Body of pancreas (tissue), 4 donors: ENCODE measurements around the gene HSF2. TPM values are rescaled to one million over a fixed set of nuclear protein-coding genes. Genes with fewer than 3 reads are reported as not detected.

Experiments used
- ATAC-seq: fragments of 150-250 bp; one replicate; pipeline ENCODE4 v1.9.1; 2016
- DNase-seq, 4 donors: peaks; one replicate each; pipeline ENCODE4 v3.0.0-alpha.2; 2019
- H3K27ac ChIP-seq, 4 donors: fragments of 200-600 bp; sonication (generic); 1 replicate in 3 of 4; 2 replicates in 1 of 4; pipeline versions ENCODE4 v1.5.1 to v1.6.1; 2016 to 2019; ENCODE audit warnings: mild to moderate bottlenecking in 1 of 4, mixed read lengths in 1 of 4, moderate library complexity in 1 of 4
- H3K27me3 ChIP-seq, 2 donors: fragments of 200-600 bp; sonication (generic); one replicate each; pipeline ENCODE4 v1.6.0; 2016; ENCODE audit warnings: mild to moderate bottlenecking in 1 of 2
- H3K36me3 ChIP-seq, 2 donors: fragments of 200-600 bp; sonication (generic); replicated peaks in 1 of 2; 2 replicates each; pipeline ENCODE4 v1.5.1; 2016; ENCODE audit warnings: low read depth in 2 of 2; ENCODE audit not compliant: insufficient read depth in 1 of 2
- H3K4me1 ChIP-seq: fragments of 200-600 bp; sonication (generic); one replicate; pipeline ENCODE4 v1.6.0; 2016
- H3K4me3 ChIP-seq, 2 donors: fragments of 200-600 bp; sonication (generic); 1 replicate in 1 of 2; 2 replicates in 1 of 2; pipeline ENCODE4 v1.5.1; 2016 to 2019
- H3K9me3 ChIP-seq, 3 donors: fragments of 200-600 bp; sonication (generic); 1 replicate in 2 of 3; 2 replicates in 1 of 3; pipeline ENCODE4 v1.5.1; 2016
- POLR2A ChIP-seq, 3 donors: fragments of 450-650 bp; IDR thresholded peaks; one replicate each; pipeline ENCODE4 v1.6.1; 2016; ENCODE audit warnings: antibody characterized with exemption in 3 of 3, mild to moderate bottlenecking in 2 of 3
- WGBS, 2 donors: methylation state at CpG; one replicate each; pipeline ENCODE4 v1.1.5; 2017; 5-methylcytosine and 5-hydroxymethylcytosine counted together
- intact Hi-C: fragments of 100-400 bp; cut with DNase I; formaldehyde crosslinking; loops from one replicate; pipeline ENCODE4 v1.15.1; 2023
- total RNA-seq, 2 donors: library from RNA; depleted of rRNA; stranded (reverse); fragments of >200 nt; gene quantifications; one replicate each; pipeline ENCODE4 v1.1.0, GENCODE V29; 2016
- TF ChIP-seq, protein P1 (sequence below), 7 experiments: fragments of 450-650 bp in 4 of 7; fragments of 200-600 bp in 3 of 7; sonication (generic) in 3 of 7; IDR thresholded peaks; one replicate each; pipeline ENCODE4 v1.5.1; 2016 to 2019; ENCODE audit warnings: antibody characterized with exemption in 7 of 7

HSF2 gene, protein sequence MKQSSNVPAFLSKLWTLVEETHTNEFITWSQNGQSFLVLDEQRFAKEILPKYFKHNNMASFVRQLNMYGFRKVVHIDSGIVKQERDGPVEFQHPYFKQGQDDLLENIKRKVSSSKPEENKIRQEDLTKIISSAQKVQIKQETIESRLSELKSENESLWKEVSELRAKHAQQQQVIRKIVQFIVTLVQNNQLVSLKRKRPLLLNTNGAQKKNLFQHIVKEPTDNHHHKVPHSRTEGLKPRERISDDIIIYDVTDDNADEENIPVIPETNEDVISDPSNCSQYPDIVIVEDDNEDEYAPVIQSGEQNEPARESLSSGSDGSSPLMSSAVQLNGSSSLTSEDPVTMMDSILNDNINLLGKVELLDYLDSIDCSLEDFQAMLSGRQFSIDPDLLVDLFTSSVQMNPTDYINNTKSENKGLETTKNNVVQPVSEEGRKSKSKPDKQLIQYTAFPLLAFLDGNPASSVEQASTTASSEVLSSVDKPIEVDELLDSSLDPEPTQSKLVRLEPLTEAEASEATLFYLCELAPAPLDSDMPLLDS
- 1 to 10 TPM; 3.3 to 7.8 TPM for total RNA-seq

DNA sequence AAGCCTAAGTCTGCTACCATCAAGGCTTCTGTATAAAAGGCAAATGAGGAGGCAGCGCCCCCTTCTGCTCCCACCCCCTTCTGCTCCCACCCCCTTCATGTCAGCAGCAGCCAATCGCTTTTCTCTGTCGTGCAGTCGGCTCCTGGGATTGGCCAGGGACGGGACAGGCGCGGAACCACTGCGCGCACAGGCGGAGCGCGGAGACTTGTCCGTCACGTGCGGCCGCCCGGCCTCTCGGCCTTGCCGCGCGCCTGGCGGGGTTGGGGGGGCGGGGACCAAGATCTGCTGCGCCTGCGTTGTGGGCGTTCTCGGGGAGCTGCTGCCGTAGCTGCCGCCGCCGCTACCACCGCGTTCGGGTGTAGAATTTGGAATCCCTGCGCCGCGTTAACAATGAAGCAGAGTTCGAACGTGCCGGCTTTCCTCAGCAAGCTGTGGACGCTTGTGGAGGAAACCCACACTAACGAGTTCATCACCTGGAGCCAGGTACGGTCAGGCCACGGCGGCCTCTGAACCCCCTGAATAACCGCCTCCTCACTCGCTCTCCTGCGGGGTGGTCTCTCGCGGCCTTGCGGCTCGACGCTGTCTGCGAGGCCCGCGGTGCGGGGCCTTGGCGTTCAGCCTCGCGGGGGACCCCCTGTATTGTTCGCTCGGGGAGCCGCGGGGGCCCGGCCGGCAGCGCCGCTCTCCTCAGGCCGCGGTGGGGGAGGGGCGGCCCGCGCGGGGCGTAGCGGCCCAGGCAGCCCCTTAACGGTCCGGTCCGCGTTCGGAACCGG lies at the start of gene HSF2:
Gene HSF2 (plus strand): TSS at position 305 of the 773 bp plus-strand sequence. CDS start 86 bp downstream, at position 391.
- intact Hi-C loops: no loop called here
- peak in 2 of 3 donors; percentile 56 to 67 for TF ChIP-seq POLR2A (IDR thresholded peaks at IDR 0.05)
- TF ChIP-seq, protein P1, sequence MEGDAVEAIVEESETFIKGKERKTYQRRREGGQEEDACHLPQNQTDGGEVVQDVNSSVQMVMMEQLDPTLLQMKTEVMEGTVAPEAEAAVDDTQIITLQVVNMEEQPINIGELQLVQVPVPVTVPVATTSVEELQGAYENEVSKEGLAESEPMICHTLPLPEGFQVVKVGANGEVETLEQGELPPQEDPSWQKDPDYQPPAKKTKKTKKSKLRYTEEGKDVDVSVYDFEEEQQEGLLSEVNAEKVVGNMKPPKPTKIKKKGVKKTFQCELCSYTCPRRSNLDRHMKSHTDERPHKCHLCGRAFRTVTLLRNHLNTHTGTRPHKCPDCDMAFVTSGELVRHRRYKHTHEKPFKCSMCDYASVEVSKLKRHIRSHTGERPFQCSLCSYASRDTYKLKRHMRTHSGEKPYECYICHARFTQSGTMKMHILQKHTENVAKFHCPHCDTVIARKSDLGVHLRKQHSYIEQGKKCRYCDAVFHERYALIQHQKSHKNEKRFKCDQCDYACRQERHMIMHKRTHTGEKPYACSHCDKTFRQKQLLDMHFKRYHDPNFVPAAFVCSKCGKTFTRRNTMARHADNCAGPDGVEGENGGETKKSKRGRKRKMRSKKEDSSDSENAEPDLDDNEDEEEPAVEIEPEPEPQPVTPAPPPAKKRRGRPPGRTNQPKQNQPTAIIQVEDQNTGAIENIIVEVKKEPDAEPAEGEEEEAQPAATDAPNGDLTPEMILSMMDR (IDR thresholded peaks at IDR 0.05): peak; percentile 14 to 41 (median 29)

DNA sequence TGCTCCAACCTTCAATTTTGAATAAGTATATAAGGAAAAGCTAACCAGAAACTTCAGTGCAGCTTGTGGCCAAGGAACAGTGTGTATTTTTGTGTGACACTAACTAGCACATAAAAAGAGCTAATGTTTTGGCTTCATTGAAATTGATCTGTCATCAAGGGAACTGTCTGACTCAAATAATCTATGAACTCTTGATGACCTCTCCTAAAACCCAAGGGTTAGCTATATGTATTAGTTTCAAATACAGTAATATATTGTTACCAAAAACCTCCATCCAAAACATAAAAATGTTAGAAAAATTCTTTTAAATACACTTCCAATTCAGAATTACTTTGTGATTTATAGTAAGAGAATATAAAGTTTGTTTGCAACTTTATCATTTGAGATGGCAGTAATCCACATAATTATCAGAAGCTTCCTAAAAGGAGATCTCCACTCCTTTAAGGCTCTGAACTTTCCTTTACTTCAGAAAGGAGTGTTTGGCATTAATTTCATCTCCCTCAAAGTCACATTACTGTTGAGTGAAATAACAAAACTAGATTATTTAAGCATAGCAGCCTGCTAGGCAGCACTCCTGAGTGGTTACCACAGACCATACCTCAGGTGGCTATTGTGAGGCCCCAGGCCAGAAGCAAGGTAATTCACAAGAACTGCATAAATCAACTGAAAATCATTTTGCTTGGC lies 46.3 kb upstream of the HSF2 start:
- Histone ChIP-seq H3K4me1 (no peaks in the 10 kb centered on the region), H3K27me3 (no peaks in the 10 kb centered on the region), H3K9me3 (no peaks in the 10 kb centered on the region), H3K4me3 (no peak overlapping the region), H3K36me3 (no peaks in the 10 kb centered on the region), H3K27ac (no peak overlapping the region)
- DNase-seq: no peak
- ATAC-seq: no peak
- TF ChIP-seq, protein P1 (IDR thresholded peaks at IDR 0.05): no peak
- no peak for TF ChIP-seq POLR2A (IDR thresholded peaks at IDR 0.05)
- intact Hi-C loops: no loop called here

More for the DNA sequence above, at the start of gene HSF2:
- 0 to 1% methylated on average over 2 to 73 of the region's 82 CpGs for WGBS, 2 donors
- Histone ChIP-seq H3K4me3 (peak within 1 kb of the TSS; percentile 77 to 88), H3K4me1 (peaks cover 11% of the 10 kb centered on the region), H3K27me3 (no peaks in the 10 kb centered on the region), H3K36me3 (no peaks in the 10 kb centered on the region), H3K9me3 (no peaks in the 10 kb centered on the region), H3K27ac (peak within 1 kb of the TSS; percentile 68 to 86 (median 81))
- DNase-seq: peak; percentile 95 to 97 (median 96)
- ATAC-seq: peak; percentile 100

DNA sequence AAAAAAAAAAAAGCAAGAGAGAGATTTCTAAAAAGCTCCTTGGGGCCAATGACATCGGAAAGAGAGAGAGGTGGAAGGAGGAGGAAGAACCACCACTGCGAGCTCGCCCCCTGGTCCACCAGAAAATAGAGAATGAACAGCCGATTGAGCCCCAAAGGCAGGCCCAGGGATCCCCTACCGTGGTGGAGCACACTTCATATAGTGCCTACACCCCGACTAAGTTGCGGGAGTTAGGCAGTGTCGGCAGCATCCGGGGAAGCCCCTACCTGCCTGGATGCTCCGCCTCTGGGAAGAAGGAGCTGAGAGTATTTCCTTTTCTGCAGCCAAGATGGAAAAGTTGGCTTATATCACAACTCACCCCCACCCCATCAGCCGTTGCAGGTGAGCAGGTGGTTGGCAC lies 38.6 kb upstream of the HSF2 start:
- 73 to 75% methylated on average over 11 of the region's 11 CpGs for WGBS, 2 donors
- DNase-seq (no peak), ATAC-seq (no peak)
- Histone ChIP-seq H3K4me1 (no peaks in the 10 kb centered on the region), H3K36me3 (no peaks in the 10 kb centered on the region), H3K27ac (no peak overlapping the region), H3K9me3 (no peaks in the 10 kb centered on the region), H3K27me3 (no peaks in the 10 kb centered on the region), H3K4me3 (no peak overlapping the region)
- TF ChIP-seq POLR2A (IDR thresholded peaks at IDR 0.05): no peak
- TF ChIP-seq, protein P1 (IDR thresholded peaks at IDR 0.05): no peak
- intact Hi-C loops: no loop called here

DNA sequence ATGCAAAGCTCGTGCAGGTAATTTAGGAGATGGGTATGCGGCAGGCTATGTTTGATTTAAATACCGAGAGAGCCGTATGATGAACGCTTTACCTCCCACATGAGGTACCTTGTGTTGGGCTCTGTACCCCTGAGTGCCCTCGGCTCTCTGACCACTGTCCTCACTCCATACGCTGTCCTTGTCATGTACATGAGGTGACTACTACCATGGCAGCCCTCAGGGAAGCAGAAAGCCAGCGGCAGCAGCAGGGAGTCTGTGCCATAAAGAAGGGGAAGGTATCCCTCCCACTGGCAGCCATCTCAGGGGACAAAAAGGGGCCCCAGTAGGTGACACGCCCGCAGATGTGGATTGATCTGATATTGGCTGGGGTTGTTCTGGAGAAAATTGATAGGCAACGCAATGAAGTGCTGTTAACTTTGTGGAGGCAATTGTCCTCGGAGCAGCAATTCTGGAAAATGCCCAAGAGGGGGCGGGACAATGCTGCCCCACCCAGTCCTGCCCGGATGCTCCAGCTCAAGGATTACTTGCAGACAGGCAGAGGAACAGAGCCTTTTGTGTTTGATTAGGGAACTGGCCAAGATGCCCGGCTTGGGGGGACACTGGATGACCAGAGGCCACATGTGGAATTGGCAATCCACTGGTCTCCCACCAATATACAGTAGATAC lies 38.0 kb upstream of the HSF2 start:
- Histone ChIP-seq H3K36me3 (no peaks in the 10 kb centered on the region), H3K27ac (no peak overlapping the region), H3K27me3 (no peaks in the 10 kb centered on the region), H3K9me3 (no peaks in the 10 kb centered on the region), H3K4me3 (no peak overlapping the region), H3K4me1 (no peaks in the 10 kb centered on the region)
- TF ChIP-seq, protein P1 (IDR thresholded peaks at IDR 0.05): no peak
- no peak for TF ChIP-seq POLR2A (IDR thresholded peaks at IDR 0.05)
- intact Hi-C loops: no loop called here
- ATAC-seq (no peak), DNase-seq (no peak)
- 75 to 77% methylated on average over 15 of the region's 15 CpGs for WGBS, 2 donors
